Purkinje cell (primary cell): ENCODE data around the gene UBTD1. TPM values are rescaled to one million over a fixed set of nuclear protein-coding genes. Genes with fewer than 3 reads are reported as not detected.

Experiments
- polyA plus RNA-seq: library from polyadenylated mRNA; unstranded; fragments of >200 nt; fragmentation: Nextera tagmentation; gene quantifications from 2 replicates; pipeline ENCODE4 v1.2.1, GENCODE V29; 2014

Gene UBTD1, protein sequence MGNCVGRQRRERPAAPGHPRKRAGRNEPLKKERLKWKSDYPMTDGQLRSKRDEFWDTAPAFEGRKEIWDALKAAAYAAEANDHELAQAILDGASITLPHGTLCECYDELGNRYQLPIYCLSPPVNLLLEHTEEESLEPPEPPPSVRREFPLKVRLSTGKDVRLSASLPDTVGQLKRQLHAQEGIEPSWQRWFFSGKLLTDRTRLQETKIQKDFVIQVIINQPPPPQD
- polyA plus RNA-seq = not detected in 2 replicates

DNA sequence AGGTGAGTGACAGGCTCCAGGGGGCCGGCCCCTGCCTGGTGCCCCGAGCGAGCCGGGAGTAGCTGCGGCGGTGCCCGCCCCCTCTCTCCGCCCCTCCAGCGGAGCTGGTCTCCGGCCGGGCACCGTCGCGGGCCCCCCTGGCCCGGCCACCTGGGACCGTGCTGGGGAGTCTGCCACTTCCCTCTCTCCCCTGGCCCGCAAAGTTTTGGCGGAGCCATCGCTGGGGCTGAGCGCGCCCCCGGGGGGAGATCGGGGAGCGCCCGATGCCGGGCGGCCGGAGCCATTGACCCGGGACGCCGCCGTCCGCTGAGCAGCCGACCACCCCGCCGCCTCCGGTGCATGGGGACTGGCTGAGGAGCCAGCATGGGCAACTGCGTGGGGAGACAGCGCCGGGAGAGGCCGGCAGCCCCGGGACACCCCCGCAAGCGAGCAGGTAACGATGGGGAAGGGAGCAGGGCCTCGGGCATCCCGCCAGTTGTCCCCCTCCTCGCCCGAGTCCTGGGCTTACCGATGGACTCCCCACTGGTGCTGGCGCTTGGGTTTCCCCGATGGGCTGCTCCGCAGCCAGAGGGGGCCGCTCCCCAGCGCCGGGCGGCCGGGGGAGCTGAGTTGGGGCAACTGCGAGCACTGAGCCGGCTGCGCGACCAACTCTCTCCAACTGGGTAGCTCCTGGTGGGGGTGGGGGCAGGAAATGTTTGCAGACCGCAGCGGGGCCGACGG is at the start of gene UBTD1:
UBTD1 (plus strand) TSS at position 84 of the 720 bp plus-strand sequence; CDS start at position 364, 280 bp downstream.

DNA sequence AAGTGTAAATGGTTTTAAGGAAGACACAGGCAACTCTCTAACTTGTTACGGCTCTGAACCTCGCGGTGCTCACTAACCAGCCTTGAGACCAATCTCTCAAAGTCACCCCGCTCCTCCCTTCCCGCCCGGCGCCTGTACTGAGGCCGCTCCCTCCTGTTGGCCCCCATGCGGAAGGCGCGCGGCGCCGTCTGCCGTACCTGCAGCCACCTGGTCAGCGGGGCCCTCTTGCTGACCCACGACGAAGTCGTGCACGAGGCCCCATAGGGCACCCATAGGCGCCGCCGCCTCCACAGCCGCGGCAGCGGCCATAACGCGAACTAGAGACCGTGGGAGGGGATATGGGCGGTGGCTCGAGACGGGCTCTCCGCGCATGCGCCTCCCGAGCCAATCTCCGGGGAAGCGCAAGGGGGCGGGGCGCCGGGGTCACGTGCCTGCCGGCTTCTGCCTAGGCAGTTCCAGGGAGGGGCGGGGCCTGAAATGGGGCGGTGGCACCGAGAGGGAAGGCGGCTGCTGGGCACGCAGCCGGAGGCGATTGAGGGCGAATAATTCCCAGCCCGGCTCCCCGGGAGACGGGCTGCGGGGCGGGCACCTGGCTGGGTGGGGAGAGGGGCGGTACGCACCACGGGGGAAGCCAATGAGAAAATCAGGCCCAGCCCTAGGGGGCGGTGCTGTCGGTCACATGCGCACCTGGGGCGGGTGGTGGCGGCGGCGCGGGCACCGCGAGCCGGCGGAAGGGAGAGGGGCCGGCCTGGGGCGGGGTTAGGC is 466 bp upstream of the UBTD1 start, which contains the start of gene MMS19:
MMS19 (minus strand) TSS at position 347 of the 765 bp plus-strand sequence; CDS start at position 309, 38 bp downstream.

DNA sequence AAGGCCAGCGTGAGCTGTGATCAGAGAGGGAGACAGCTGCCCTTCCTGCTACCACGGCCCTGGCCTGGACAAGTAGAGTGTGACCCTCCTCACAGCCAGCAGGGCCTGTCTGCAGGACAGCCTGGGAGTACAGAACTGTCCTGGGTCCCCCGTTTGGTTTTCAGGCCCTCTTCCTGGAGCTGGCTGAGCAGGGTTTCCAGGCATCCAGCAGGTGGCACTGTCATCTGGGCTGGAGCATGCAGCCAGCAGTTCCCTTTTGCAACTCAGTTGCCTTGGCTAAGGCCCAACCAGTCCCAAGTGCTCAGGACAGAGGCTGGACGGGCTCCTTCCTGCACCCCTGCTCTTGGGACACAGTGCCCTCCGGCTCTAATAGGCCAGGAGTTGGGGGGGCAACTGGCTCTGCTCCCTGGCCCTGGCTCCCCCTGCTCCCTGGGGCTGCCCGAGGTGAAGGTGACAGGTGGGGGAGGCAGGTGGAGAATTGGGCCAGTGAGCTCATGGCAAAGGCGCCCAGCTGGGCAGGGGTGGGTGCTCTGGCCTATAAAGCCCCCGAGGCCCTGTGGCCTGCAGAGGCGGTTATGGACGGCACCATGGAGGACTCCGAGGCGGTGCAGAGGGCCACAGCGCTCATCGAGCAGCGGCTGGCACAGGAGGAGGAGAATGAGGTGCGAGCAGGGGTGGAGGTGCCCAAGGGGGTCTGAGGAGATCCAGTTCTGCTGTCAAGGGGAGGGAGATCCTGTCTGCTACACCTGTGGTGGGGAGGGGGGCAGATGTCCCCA is 73.7 kb downstream of the UBTD1 start, which contains the start of gene ANKRD2:
ANKRD2 (plus strand) TSS at position 566 of the 776 bp plus-strand sequence; CDS start at position 576, 10 bp downstream.

DNA sequence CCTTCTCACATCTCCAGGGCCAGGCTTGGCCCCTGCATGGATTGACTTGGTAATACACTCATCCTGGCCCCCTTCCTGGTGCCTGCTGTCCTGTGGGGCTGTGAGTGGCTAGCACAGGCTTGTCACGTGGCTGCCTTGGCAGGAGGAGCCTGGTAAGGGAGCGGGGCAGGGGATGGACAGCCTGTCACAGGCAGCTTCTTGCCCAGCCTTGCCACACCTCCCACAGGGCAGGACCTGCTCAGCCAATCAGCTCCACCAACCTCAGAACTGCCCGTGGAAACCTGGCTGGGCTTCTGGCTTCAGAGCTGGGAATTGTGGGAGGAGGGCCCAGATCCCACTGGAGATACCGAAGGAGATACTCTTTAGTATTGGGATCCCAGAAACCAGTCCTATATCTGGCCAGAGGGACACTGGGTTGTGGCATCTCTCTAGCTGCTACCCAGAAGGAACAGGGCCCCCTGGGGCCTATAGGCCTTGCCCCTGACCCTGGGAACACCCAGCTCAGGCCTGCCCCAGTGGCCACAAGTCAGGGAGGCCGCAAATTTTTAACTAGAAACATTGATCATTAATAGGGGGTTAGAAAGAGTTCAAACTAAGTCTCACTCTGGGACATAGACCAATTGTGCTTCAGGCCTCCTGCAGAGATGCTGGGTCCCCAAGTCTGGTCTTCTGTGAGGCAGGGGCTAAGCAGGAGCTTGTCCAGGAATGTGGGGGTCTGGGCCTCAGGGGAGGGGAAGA is 85.5 kb downstream of the UBTD1 start, which contains the start of gene HOGA1:
HOGA1 (plus strand) TSS at position 330 of the 738 bp plus-strand sequence; CDS start at position 645, 315 bp downstream.

DNA sequence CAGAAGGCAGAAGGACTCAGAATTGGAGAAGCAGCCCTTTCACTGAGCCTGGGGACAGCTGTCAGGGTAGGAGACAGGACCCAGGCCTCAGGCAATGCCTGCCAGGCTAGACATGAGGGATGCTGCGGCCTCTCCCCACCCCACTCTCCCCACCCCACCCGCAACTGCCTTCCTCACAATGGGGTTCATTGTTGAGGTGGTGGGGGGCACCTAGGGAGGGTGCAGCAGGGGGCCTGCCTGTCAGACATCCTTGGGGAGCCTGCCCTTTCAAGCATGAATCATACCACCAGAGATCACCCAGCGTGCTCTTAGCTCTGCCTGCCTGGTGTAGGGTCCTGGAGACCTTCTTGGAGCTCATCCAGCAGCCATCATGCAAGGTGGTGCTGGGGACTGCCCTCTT is 90.8 kb downstream of the UBTD1 start, which contains the start of gene C10orf62:
C10orf62 (plus strand) TSS at position 243 of the 400 bp plus-strand sequence. CDS start 177 bp downstream, outside the sequence.

Other genes starting within 250 kb of the UBTD1 start
- 0.27 and 2.8 TPM in 2 replicates for gene ARHGAP19, start 206.3 kb upstream of the UBTD1 start, polyA plus RNA-seq
- gene FRAT1, start 179.7 kb upstream of the UBTD1 start, polyA plus RNA-seq = 0.56 and 0.64 TPM in 2 replicates
- 1.8 and 2.5 TPM in 2 replicates for gene FRAT2, start 164.2 kb upstream of the UBTD1 start, polyA plus RNA-seq
- gene RRP12, start 97.6 kb upstream of the UBTD1 start, polyA plus RNA-seq = 9.8 and 13.8 TPM in 2 replicates
- gene PGAM1, start 72.7 kb upstream of the UBTD1 start, polyA plus RNA-seq = 308 and 376 TPM in 2 replicates
- 70.6 and 106 TPM in 2 replicates for gene EXOSC1, start 52.9 kb upstream of the UBTD1 start, polyA plus RNA-seq
- gene ZDHHC16, start 52.7 kb upstream of the UBTD1 start, polyA plus RNA-seq = 17.6 and 42.6 TPM in 2 replicates
- 26.6 and 39.6 TPM in 2 replicates for gene MMS19, start 502 bp upstream of the UBTD1 start, polyA plus RNA-seq
- gene ANKRD2, start 73.9 kb downstream of the UBTD1 start, polyA plus RNA-seq = 1.3 TPM in 2 replicates
- 1.9 and 2.7 TPM in 2 replicates for gene HOGA1, start 85.5 kb downstream of the UBTD1 start, polyA plus RNA-seq
- gene C10orf62, start 90.8 kb downstream of the UBTD1 start, polyA plus RNA-seq = not detected in 2 replicates
- 28.6 and 47.9 TPM in 2 replicates for gene MORN4, start 134.6 kb downstream of the UBTD1 start, polyA plus RNA-seq
- gene PI4K2A, start 141.7 kb downstream of the UBTD1 start, polyA plus RNA-seq = 6.8 TPM in 2 replicates
- 5.0 and 8.7 TPM in 2 replicates for gene AVPI1, start 188.3 kb downstream of the UBTD1 start, polyA plus RNA-seq
- gene MARVELD1, start 214.8 kb downstream of the UBTD1 start, polyA plus RNA-seq = 0.90 and 1.3 TPM in 2 replicates
- gene ZFYVE27, start 238.2 kb downstream of the UBTD1 start, polyA plus RNA-seq = 4.1 and 4.9 TPM in 2 replicates